ENCODE data around the gene SPOCK1.

SPOCK1 gene

GRCh38 chr5:137040641-137041340, 458.3 kb downstream of the SPOCK1 start:
- no peak for DNase-seq

DNA sequence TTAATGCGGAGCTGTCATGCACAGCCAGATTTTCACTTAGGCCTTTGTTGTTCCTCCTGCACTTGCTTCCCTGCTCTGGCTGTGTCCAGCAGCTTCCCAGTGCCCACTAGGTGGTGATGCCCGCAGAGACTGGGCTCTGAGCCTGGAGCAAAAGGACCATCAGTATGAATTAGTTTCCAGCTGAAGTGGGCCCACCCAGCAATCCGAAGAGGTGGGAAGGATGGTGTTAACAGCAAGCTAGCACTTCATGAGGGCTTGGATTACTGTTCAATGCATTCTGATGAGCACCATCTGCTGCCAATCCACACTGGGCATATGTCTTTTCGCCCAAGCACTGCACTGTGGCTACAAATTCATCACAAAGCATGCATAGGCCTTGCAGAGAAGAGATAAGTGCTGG, 459.1 kb downstream of the SPOCK1 start:
- no peak for DNase-seq

- DNase-seq, result no peak
Measured at GRCh38 chr5:137037848-137038247, 461.3 kb downstream of the SPOCK1 start.

DNA sequence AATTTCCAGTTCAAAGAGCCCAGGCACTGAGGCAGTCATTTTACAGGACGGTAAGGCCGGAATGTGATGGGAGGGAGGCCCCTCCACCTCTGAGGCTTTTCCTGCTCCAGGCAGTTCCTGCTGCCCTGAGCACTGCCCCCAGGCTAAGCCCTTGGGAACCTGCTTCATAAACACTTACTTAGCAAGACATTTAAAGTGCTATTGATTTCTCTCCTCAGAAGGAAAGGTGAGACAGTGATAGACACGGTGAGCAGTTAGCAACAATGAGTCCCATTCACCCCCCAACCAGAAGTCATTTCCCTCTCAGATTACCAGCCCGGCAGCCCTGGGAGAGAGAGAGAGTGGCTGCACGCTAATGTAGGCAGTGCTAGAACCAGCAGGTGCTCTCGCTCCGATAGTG, 462.5 kb downstream of the SPOCK1 start:
- no peak for DNase-seq

DNA sequence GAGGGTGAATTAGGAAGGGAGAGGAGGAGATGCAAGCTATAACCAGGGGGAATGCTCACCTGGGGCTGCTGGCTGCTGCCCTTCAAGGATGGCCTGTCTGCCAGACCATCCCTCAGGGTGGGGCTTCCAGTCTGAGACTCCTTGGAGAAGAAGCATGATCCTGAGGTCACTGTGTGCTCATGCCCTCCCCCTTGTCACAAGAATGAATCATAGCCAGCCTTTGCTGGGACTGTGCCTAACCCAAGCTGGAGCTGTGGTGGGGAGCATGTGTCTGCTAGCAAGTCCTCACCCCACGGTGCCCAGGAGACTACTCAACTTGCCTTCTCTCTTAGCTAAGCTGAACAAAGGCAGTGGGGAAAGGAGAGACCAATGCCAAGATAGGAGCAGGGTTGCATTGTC, 463.6 kb downstream of the SPOCK1 start:
- no peak for DNase-seq

- no peak for DNase-seq
Measured at GRCh38 chr5:137034764-137035479, 464.2 kb downstream of the SPOCK1 start.

DNA sequence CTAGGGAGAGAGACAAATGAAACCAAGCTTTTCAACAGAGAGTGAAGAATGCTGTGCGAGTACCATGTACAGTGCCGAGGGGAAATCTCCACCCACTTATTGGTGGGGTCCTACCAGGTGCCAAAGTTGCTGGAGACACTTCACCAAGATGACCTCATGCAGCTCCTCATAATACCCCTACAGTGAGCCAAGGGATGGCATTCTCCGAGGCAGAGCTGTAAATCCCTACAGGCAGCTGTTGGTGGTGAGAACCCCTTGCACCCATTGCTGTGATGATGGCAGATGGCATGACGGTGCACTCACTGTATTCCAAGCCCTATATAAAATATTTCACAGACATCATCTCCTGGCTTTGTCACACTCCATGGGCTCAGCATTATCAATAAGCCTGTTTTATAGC, 464.9 kb downstream of the SPOCK1 start:
- no peak for DNase-seq

DNA sequence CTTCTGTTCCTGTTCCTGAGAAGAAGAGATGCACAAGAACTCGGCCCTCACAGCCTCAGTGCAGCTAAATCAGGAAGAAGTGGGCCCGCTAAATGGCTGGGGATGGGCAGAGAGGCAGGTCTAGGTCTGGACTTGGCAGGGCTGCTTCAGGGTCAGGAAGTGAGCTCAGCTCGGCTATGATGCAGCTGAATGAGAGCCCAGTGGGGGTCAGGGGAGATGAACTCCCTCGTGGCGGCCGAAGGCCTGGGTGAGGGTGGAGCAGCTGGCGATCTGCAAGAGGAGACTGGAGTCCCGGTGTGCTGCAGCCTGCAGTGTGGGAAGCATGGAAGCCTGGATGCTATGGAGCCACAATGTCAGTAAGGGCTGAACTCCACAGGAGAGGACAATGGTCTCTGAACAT, 466.2 kb downstream of the SPOCK1 start:
- no peak for DNase-seq

DNA sequence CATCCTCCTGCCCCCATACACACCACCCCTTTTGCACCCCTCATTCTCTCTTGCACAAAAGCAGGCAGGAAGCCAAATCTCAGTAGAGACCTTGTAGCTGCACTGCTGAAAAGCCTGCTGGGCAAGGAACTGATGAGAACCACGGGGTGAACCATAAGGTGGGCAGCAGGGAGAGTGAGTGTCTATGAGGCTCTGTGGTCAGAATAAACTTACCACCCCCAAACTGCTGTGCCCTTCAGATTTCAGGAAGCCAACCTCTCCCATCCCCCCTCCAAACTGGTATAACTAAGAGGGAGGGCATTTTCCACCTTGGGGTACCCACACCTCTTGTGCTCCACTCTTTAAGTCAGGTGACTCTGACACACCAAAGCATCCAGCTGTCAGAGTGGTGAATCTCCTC, 471.4 kb downstream of the SPOCK1 start:
- no peak for DNase-seq

GRCh38 chr5:137026296-137026695, 472.8 kb downstream of the SPOCK1 start:
- DNase-seq, result no peak

- no peak for DNase-seq
Measured at GRCh38 chr5:137024044-137024443, 475.1 kb downstream of the SPOCK1 start.

GRCh38 chr5:137023371-137023770, 475.8 kb downstream of the SPOCK1 start:
- DNase-seq, result no peak

- DNase-seq, result no peak
Measured at GRCh38 chr5:137022725-137023124, 476.4 kb downstream of the SPOCK1 start.

GRCh38 chr5:137022043-137022442, 477.1 kb downstream of the SPOCK1 start:
- no peak for DNase-seq

DNA sequence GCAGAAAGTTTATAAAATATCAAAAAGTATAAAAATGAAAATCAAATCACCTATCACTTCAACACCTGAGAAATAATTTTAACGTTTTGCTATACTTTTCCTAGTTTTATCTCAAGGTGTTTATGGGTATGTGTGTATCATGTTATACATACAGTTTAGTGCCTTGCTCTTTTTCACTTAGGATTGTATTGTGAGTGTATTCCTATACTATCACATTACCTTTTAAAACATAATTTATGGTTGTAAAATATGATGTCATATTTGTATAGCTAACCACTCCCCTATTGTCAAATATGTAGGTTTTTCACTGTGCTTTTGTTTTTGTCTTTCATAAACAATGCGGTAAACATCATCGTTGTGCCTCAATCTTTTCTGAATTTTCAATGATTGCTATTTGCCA, 479.9 kb downstream of the SPOCK1 start:
- DNase-seq, result no peak

GRCh38 chr5:137016783-137017324, 482.3 kb downstream of the SPOCK1 start:
- DNase-seq, result no peak

DNA sequence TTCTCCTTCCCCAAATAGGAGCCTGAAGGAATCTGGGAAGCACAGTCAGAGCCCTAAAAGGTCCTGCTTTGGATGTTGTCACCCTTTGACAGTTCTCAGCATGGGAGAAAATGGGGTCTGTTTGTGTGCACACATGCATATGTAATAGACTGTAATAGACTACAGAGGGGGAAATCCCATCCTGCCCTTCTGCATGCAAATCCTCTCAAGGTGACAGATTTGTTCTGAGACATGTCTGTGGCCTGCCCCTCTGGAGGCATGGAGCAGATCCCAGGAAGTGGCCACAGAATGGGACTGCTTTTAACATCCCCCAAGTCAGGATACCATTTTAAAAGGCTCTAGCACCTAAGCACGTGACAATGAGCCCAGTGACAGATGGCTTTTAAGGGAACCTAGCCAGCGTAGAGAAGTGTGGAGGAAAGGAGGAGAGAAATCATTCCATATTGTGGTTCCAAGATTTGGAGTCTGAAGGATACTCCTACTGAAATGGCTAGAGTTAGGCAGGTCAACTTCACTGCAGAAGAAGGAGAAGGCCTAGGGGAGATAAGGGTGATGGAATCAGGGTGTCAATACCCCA, 483.5 kb downstream of the SPOCK1 start:
- no peak for DNase-seq

- DNase-seq, result no peak
Measured at GRCh38 chr5:137014731-137015130, 484.4 kb downstream of the SPOCK1 start.

GRCh38 chr5:137010226-137010625, 488.9 kb downstream of the SPOCK1 start:
- no peak for DNase-seq

DNA sequence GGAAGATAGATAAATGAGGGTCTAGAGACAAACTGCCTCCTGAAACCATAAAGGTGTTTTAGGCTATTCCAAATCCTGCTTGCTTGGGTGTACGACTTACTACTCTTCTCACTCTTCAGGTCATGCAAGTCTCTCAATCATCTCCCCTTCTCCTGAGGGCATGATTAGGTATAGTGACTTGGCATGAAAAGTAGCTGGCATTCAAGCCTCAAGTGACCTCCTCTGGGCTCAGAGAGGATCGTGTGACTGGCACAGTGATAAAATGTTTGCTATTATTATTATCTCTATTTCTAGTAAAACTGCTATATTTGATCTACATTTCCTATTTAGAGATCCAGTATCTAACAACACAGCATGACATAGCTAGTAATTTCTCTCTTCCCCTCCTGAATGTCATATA, 494.8 kb downstream of the SPOCK1 start:
- DNase-seq, result no peak

GRCh38 chr5:137001026-137001569, 498.0 kb downstream of the SPOCK1 start:
- no peak for DNase-seq

- DNase-seq, result no peak
Measured at GRCh38 chr5:136999787-137000186, 499.3 kb downstream of the SPOCK1 start.

DNA sequence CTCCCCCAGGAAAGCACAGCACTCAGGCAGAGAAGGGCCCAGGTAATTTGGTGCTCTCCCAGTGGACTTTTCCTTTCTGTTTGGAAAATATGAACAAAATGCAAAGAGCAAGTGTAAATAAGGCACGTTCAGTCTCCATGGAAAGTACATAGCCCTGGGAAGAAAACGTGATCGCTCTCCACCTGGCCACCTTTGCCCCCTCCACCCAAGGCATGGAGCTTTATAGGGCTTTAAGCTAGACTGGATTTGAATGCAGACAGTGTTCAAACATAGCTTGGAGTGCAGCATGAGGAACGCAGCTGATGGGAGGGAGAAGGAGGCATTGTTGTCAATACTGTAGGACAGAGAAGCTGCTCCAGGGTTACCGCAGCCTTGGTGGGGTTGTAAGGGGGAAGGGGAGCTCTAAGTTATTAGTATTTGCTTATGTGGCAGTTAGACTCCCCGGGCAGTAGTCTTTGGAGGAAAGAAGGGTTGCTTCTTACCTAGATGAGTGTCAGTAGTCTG, 500.2 kb downstream of the SPOCK1 start:
- no peak for DNase-seq

DNA sequence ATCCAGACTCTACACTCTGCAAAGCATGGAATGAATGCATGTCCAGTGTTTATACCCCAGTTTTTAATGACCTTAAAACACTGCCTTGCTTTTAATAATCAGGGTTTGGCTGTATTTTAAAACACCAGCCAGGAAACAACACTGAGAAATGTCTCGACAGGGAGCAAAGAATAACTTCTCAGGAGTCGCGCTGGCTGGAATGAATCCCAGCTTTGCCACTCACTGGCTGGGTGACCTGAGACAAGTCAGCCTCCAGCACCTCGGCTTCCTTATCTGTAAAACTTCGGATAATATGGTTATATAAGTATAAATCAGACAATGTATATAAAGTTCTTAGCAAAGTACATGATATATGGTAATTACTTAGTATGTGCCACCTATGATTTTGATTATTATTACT, 505.0 kb downstream of the SPOCK1 start:
- DNase-seq, result no peak
